AG04449 (cell line): ENCODE results near the gene ADAMTS12.
A peak's percentile ranks its signal among the peaks of the same experiment; 100 is the strongest.

Experiments used
- CTCF ChIA-PET: fragments of 350-600 bp; formaldehyde crosslinking; extraction: SDS; loops from one replicate; lab custom pipeline; 2021; ENCODE audit warnings: antibody characterized with exemption; lab: Yijun Ruan, JAX
- POLR2A ChIA-PET: fragments of 400-600, 350-600 bp; formaldehyde crosslinking; extraction: SDS; loops from one replicate; lab custom pipeline; 2020; ENCODE audit warnings: antibody characterized with exemption, inconsistent platforms; lab: Yijun Ruan, JAX
- DNase-seq: peaks from one replicate; pipeline ENCODE4 v3.0.0-alpha.2; 2010; ENCODE audit warnings: low read depth, low spot score
- H3K4me3 ChIP-seq: 2 replicates; pipeline ENCODE4 v1.5.1; 2011; ENCODE audit warnings: low read depth, mild to moderate bottlenecking, control low read depth, low read length
- CTCF ChIP-seq: IDR thresholded peaks from one replicate; pipeline ENCODE4 v1.5.1; 2011; ENCODE audit warnings: mild to moderate bottlenecking, moderate library complexity, low read length, control low read depth, inconsistent platforms; ENCODE audit not compliant: insufficient read depth; ENCODE audit errors: missing control alignments

ADAMTS12 gene

GRCh38 chr5:33701251-33701650, 190.5 kb downstream of the ADAMTS12 start:
- no peak overlapping the region for H3K4me3 ChIP-seq
- no peak for DNase-seq
- TF ChIP-seq CTCF, result no peak
- CTCF ChIA-PET, result interaction anchor here (0.8 to 1.2 kb wide), 3 partner anchors 10 to 93 kb away, joined by 3 read pairs; no protein-coding TSS in a partner anchor
- POLR2A ChIA-PET, result interaction anchor here (0.5 kb wide), 1 partner anchor 911 kb away, joined by 3 read pairs; no protein-coding TSS in a partner anchor

- ChIA-PET POLR2A (no interaction called here), CTCF (no interaction called here)
- H3K4me3 ChIP-seq, result no peak overlapping the region
- DNase-seq, result no peak
- TF ChIP-seq CTCF, result no peak
Observed at GRCh38 chr5:33696411-33696810, 195.4 kb downstream of the ADAMTS12 start.

GRCh38 chr5:33692980-33693379, 198.8 kb downstream of the ADAMTS12 start:
- no peak for TF ChIP-seq CTCF
- ChIA-PET POLR2A (no interaction called here), CTCF (no interaction called here)
- no peak overlapping the region for H3K4me3 ChIP-seq
- DNase-seq, result no peak

- ChIA-PET POLR2A (no interaction called here), CTCF (no interaction called here)
- no peak overlapping the region for H3K4me3 ChIP-seq
- no peak for DNase-seq
- no peak for TF ChIP-seq CTCF
Observed at GRCh38 chr5:33691856-33692255, 199.9 kb downstream of the ADAMTS12 start.

- DNase-seq, result peak; percentile 89
- no peak for TF ChIP-seq CTCF
- H3K4me3 ChIP-seq, result no peak overlapping the region
- POLR2A ChIA-PET, result interaction anchor here (1.3 kb wide), 1 partner anchor 11 kb away, joined by 5 read pairs; no protein-coding TSS in a partner anchor
- CTCF ChIA-PET, result interaction anchor here (0.7 to 3.5 kb wide), 4 partner anchors 14 to 306 kb away, joined by 3 to 10 read pairs (median 3); no protein-coding TSS in a partner anchor
Observed at GRCh38 chr5:33690374-33691135, 201.2 kb downstream of the ADAMTS12 start.

- no peak for DNase-seq
- no peak overlapping the region for H3K4me3 ChIP-seq
- CTCF ChIA-PET, result interaction anchor here (3.5 kb wide), 1 partner anchor 282 kb away, joined by 10 read pairs; no protein-coding TSS in a partner anchor
- POLR2A ChIA-PET, result no interaction called here
- no peak for TF ChIP-seq CTCF
Observed at GRCh38 chr5:33688526-33688925, 203.3 kb downstream of the ADAMTS12 start.
